Lower lobe of right lung (tissue), 2 donors: ENCODE measurements around the gene ANKMY1. TPM values are rescaled to one million over a fixed set of nuclear protein-coding genes. Genes with fewer than 3 reads are reported as not detected.
A peak's percentile ranks its signal among the peaks of the same experiment; 100 is the strongest.

Experiments used
- ATAC-seq, 2 donors: fragments of 200-7000 bp; cut with Tn5 transposase; one replicate each; pipeline ENCODE4 v1.9.1; 2020 to 2022; ENCODE audit warnings: mild to moderate bottlenecking in 2 of 2, moderate library complexity in 2 of 2
- DNase-seq: peaks from one replicate; pipeline ENCODE4 v3.0.0-alpha.2; 2020
- H3K27ac ChIP-seq: fragments of 200-600 bp; one replicate; pipeline ENCODE4 v1.8.0; 2022
- H3K27me3 ChIP-seq: fragments of 200-600 bp; one replicate; pipeline ENCODE4 v1.8.0; 2022; ENCODE audit warnings: low read depth
- H3K36me3 ChIP-seq: fragments of 200-600 bp; one replicate; pipeline ENCODE4 v1.8.0; 2022; ENCODE audit warnings: mild to moderate bottlenecking
- H3K4me1 ChIP-seq: fragments of 200-600 bp; one replicate; pipeline ENCODE4 v1.8.0; 2022
- H3K4me3 ChIP-seq: fragments of 200-600 bp; one replicate; pipeline ENCODE4 v1.8.0; 2022; ENCODE audit warnings: mild to moderate bottlenecking
- H3K9me3 ChIP-seq: fragments of 200-600 bp; one replicate; pipeline ENCODE4 v1.8.0; 2022
- CTCF ChIP-seq: fragments of 200-600 bp; IDR thresholded peaks from one replicate; pipeline ENCODE4 v1.8.0; 2022; ENCODE audit warnings: antibody characterized with exemption, mild to moderate bottlenecking
- intact Hi-C: fragments of 100-400 bp; cut with DNase I; formaldehyde crosslinking; loops from one replicate; pipeline ENCODE4 v1.11.0; 2022
- total RNA-seq: library from RNA; stranded (reverse); fragmentation: NEBNext Ultra II Directional; extraction: Animal tissue kit (Norgen Biotek cat#: 25700); gene quantifications from one replicate; pipeline ENCODE4 v1.2.1, GENCODE V29; 2021
- donor health status: DM: no; HTN: yes; CAD: no; lungs with severe emphysema.

The ANKMY1 gene
- total RNA-seq, 1 donor from 2014 or later = 29.3 TPM

DNA sequence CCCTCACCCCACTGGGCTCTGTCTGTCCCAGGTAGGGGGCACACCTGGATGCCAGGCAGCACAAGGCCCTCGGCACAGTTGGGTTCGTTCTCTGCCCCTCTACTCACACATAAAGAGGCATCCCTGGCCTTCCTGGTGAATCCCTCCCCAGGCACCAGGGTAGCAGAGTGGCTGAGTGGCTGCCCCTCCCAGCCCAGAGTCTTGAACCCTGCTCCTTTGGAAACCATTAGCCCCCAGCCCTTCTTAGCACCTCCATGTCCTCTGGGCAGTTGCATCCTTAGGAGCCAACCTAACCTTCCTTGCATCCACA is 120.3 kb downstream of the ANKMY1 start:
- no peak overlapping the region for H3K4me3 ChIP-seq
- no peaks in the 10 kb centered on the region for H3K9me3 ChIP-seq
- H3K4me1 ChIP-seq = peaks cover 29% of the 10 kb centered on the region
- intact Hi-C loops = no loop called here
- TF ChIP-seq CTCF = no peak
- DNase-seq (no peak), ATAC-seq (no peak)
- no peak overlapping the region for H3K27ac ChIP-seq
- H3K27me3 ChIP-seq = peaks cover 37% of the 10 kb centered on the region
- no peaks in the 10 kb centered on the region for H3K36me3 ChIP-seq

DNA sequence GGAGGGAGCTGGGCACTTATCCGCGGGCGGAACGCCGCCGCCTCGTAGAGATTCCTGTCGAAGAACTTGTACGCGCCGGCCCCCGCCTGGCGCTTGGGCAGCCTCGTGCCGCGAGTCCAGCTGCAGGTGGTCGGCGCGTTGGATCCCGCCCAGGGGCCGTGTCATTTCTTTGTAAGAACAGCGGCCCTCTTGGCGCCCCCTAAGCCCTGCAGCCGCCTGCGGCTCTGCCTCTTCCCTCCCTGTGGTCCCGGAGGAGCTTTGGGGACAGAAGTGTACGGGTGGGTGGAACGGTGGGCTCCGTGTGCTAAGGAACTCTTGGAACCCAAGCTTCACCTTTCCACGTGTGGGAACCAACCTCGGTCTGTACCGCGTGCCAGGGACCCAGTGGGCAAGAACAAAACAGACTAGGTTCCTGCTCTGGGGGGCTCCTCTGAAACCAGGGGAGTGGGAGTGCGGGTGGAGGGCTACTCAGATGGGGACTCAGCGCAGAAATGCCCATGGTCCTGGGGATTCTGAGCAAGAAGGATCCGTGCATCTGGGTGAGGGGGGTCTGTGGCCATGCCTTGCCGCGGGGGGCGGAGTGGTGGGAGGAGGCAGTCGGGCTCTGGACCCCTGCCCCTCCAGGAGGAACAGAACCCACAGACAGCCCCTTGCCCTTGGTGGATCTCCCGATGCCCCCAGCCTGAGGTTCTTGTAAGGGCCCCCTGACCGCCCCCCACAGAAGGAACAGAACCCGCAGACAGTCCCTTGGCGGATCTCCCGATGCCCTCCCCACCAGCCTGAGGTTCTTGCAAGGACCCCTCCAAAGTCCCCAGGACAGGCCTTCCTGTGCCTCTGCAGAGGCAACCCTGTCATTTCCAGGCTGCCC is 120.9 kb downstream of the ANKMY1 start:
- peak; percentile 51 for DNase-seq
- H3K4me1 ChIP-seq = peaks cover 29% of the 10 kb centered on the region
- no peak for TF ChIP-seq CTCF
- no peaks in the 10 kb centered on the region for H3K36me3 ChIP-seq
- ATAC-seq = no peak
- no peak overlapping the region for H3K27ac ChIP-seq
- peak overlapping the region; percentile 68 for H3K4me3 ChIP-seq
- H3K27me3 ChIP-seq = peaks cover 37% of the 10 kb centered on the region
- H3K9me3 ChIP-seq = no peaks in the 10 kb centered on the region
- intact Hi-C loops = no loop called here

DNA sequence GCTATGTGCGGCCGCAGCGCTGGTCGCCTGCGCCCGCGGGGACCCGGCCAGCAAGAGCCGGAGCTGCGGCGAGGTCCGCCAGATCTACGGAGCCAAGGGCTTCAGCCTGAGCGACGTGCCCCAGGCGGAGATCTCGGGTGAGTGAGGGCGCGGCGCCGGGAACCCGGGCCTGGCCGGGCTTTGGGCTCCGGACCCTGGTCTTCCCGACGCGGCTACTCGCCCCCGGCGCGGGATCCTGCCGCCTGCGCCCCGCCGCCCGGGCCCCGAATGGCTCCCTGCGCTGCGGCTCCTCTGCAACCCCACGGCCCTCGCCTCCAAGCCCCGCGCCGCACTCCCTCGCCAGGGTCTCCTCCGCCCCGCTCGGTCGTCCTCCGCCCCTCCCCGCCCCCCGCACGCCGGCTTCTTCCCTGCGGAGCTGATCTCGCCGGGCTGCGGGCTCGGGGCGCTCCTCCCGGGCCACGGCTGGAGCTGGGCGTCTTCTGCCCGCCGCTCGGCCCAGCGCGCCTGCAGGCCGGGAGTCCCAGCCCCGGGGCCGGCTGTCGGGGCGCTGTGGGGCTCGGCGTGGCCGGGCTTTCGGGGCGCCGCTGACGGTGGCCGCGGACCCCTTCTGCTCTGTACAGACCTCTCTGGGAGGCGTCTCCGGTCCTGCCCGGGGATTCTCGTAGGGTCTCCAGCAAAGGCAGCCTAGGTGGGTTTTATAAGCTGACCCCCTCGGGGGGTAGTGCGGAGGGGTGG is 121.7 kb downstream of the ANKMY1 start:
- no peaks in the 10 kb centered on the region for H3K9me3 ChIP-seq
- peak overlapping the region; percentile 68 for H3K4me3 ChIP-seq
- H3K27ac ChIP-seq = peak overlapping the region; percentile 78
- DNase-seq (peak; percentile 57), ATAC-seq (peak; percentile 1 to 6)
- H3K27me3 ChIP-seq = peaks cover 37% of the 10 kb centered on the region
- intact Hi-C loops = no loop called here
- no peaks in the 10 kb centered on the region for H3K36me3 ChIP-seq
- TF ChIP-seq CTCF = no peak
- H3K4me1 ChIP-seq = peaks cover 29% of the 10 kb centered on the region

DNA sequence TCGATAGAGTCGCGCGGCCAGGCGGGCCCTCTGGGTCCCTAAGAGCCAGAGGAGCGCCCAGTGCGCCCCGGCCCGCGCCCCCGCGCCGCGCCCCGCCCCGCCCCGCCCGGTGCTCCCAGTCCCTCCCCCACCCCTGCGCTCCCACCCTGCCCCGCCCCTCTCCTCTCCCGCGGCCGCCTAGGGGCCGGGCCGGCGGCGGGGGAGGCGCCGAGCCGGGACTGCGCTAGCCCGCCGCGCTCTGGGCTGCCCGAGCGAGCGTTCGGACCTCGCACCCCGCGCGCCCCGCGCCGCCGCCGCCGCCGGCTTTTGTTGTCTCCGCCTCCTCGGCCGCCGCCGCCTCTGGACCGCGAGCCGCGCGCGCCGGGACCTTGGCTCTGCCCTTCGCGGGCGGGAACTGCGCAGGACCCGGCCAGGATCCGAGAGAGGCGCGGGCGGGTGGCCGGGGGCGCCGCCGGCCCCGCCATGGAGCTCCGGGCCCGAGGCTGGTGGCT is 122.3 kb downstream of the ANKMY1 start, which contains the start of gene GPC1:
TSS of gene GPC1 (plus strand) at position 207 of the 491 bp plus-strand sequence. CDS start at position 463, 256 bp downstream.
- Histone ChIP-seq H3K9me3 (no peaks in the 10 kb centered on the region), H3K27ac (peak within 1 kb of the TSS; percentile 78), H3K4me1 (peaks cover 29% of the 10 kb centered on the region), H3K36me3 (no peaks in the 10 kb centered on the region), H3K27me3 (peaks cover 37% of the 10 kb centered on the region), H3K4me3 (peak within 1 kb of the TSS; percentile 68)
- no peak for TF ChIP-seq CTCF
- intact Hi-C loops = no loop called here
- ATAC-seq = peak; percentile 83 to 84
- peak; percentile 80 for DNase-seq

GRCh38 chr2:240434728-240435456 is 122.9 kb downstream of the ANKMY1 start:
- Histone ChIP-seq H3K27ac (peak overlapping the region; percentile 67), H3K4me1 (peaks cover 29% of the 10 kb centered on the region), H3K4me3 (peak overlapping the region; percentile 68), H3K9me3 (no peaks in the 10 kb centered on the region), H3K27me3 (peaks cover 37% of the 10 kb centered on the region), H3K36me3 (no peaks in the 10 kb centered on the region)
- intact Hi-C loops = no loop called here
- ATAC-seq (peak; percentile 89 to 92), DNase-seq (peak; percentile 91)
- TF ChIP-seq CTCF = no peak
